ENCODE results near the gene LRRN2. TPM values are rescaled to one million over a fixed set of nuclear protein-coding genes. Genes with fewer than 3 reads are reported as not detected.

LRRN2 gene
- total RNA-seq, 1 experiment from 2014 or later, result 5.8 TPM

DNA sequence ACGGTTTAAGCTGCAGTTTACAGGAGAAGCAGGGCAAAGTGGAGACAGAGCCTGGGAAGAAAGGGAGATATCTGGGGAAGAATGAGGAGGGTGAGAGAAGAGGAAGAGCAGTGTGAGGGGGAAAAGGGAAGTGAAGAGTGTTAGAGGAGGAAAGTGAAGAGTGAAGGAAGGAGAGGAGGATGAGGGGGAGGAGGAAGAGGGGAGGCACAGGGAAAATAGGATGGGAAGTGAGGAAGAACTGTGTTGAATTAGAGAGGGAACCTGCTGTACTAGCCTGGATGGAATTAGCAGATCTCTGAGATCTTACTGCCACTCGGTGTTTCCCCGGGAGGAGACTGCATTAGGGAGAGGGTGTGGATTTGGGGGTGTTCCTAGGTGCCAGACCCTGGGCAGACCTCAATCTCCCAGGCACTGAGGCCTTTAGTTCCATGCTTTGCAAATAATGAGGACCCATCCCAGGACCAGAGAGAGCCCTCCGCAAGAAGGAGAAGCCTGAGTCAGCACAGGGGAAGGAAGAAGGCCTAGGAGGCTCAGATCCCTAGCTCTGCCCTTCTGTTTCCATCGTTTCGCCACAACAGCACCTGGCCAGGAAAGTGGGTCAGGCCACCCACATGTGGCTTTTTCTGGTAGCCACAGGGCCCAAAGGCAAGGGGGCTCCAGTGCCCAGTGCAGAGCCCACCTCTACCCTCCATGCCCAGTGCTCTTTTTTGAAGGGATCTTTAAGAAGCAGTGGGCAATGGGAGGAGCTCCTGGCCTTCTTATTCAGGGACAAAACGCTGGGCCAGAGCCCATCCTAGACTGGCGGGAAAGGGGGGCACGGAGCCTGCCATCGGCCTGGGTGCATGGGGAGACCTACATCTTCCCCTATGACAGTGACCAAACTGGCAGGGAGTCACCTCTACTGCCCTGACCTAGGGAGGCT is 2.0 kb downstream of the LRRN2 start:
- no peak for TF ChIP-seq CTCF (conservative IDR thresholded peaks at IDR 0.05)
- peak overlapping the region; percentile 85 to 93 for H3K4me3 Mint-ChIP-seq
- Histone ChIP-seq H3K14ac (ENCODE audit: insufficient read depth, low read length) (no peak overlapping the region; the same call in 1 of the 2 replicates), H2BK5ac (ENCODE audit: insufficient read length, low read length) (no peak overlapping the region), H3K56ac (ENCODE audit: insufficient read length, low read depth, low read length) (no peak overlapping the region), H3K23me2 (ENCODE audit: insufficient read length, low read depth, low read length, poor library complexity, severe bottlenecking) (peaks cover 15% of the 10 kb centered on the region), H2AFZ (ENCODE audit: low read length) (no peak overlapping the region), H3K4me1 (ENCODE audit: insufficient read depth, low read length) (no peaks in the 10 kb centered on the region), H4K20me1 (ENCODE audit: control insufficient read depth, insufficient read depth, insufficient read length) (no peaks in the 10 kb centered on the region), H3K4me2 (ENCODE audit: insufficient read depth, insufficient read length, low read length) (peak overlapping the region; percentile 57), H2AK5ac (ENCODE audit: insufficient read length, low read length) (no peak overlapping the region), H2BK15ac (ENCODE audit: low read depth, low read length) (no peak overlapping the region), H3K27ac (ENCODE audit: insufficient read length, low read depth, low read length) (no peak overlapping the region), H4K91ac (ENCODE audit: insufficient read length, low read depth, low read length) (no peak overlapping the region), H3K18ac (ENCODE audit: insufficient read length, low read depth, low read length) (no peak overlapping the region), H2BK12ac (ENCODE audit: insufficient read length, low read depth, low read length) (no peak overlapping the region), H4K5ac (ENCODE audit: insufficient read length, low read depth, low read length) (no peak overlapping the region), H4K8ac (replicated peaks; ENCODE audit: insufficient read length, low read depth, low read length) (no peak overlapping the region), H3K79me2 (ENCODE audit: insufficient read depth, low read length) (no peaks in the 10 kb centered on the region), H3K27me3 (ENCODE audit: insufficient read depth, low read length) (peaks cover 12% of the 10 kb centered on the region; the same call in 1 of the 2 replicates), H2BK20ac (ENCODE audit: low read depth, low read length, poor library complexity, severe bottlenecking) (no peak overlapping the region), H2BK120ac (ENCODE audit: low read depth, low read length, poor library complexity, severe bottlenecking) (no peak overlapping the region), H3T11ph (ENCODE audit: low read length) (no peak overlapping the region), H3K23ac (ENCODE audit: insufficient read length, low read depth, low read length) (no peak overlapping the region), H3K4ac (ENCODE audit: low read depth, low read length) (no peak overlapping the region), H3K9me3 (ENCODE audit: control insufficient read depth, low read depth, low read length) (no peaks in the 10 kb centered on the region), H3K79me1 (ENCODE audit: insufficient read depth, low read depth, low read length, poor library complexity, severe bottlenecking) (no peaks in the 10 kb centered on the region), H3K9ac (ENCODE audit: extremely low read depth, insufficient read length, low read length) (no peak overlapping the region)
- no peak overlapping the region for H3K27ac Mint-ChIP-seq
- H3K4me1 Mint-ChIP-seq, result peaks cover 12 to 15% of the 10 kb centered on the region in 2 experiments
- no peaks in the 10 kb centered on the region for H3K9me3 Mint-ChIP-seq
- H3K36me3 Mint-ChIP-seq (ENCODE audit: insufficient read depth in 1 of 3, low read depth in 3 of 3), result 0 out of 7 replicates have a peak, but pooled peaks cover 0 to 1% (median 0%) of the 10 kb centered on the region in 3 experiments
- no CpG with 5 or more reads among the region's 10 CpGs for WGBS (ENCODE audit: extremely low coverage, insufficient read length, low lambda C conversion rate)
- peaks cover 66% of the 10 kb centered on the region for H3K27me3 Mint-ChIP-seq (ENCODE audit: low read depth)
- no peak for DNase-seq
